ENCODE results near the gene NFIA.

DNA sequence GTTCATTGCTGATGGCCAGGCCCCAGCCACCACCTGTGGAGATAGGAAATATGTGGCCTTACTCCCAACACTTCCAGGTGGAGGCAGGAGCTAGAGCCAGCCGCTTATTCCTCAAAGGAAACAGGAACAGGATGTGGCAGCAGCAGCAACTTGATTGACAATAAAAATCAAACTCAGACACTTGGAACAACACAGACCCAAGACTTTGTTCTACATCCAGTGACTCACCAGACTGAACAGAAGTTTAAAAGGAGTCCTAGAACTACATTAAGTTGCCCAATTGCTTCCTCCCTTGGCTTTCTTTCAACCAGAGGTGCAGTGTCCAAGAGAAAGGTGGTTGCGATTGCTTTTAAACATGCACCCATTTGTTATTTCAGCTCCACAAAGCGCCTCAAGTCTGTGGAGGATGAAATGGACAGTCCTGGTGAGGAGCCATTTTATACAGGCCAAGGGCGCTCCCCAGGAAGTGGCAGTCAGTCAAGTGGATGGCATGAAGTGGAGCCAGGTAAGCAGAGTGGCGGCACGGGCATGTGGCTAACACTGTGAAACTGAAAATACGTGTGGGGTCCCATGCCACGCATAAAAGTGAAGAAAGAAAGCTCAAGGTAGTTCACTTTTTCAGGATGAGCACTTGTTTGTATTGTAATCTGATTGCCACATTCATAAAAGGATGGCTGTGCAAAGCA, 276.6 kb downstream of the NFIA start:
- no peak for TF ChIP-seq EZH2 (IDR thresholded peaks at IDR 0.05; ENCODE audit: borderline replicate concordance, insufficient read depth, low read depth, low read length, poor library complexity, severe bottlenecking)
- TF ChIP-seq, protein P1, sequence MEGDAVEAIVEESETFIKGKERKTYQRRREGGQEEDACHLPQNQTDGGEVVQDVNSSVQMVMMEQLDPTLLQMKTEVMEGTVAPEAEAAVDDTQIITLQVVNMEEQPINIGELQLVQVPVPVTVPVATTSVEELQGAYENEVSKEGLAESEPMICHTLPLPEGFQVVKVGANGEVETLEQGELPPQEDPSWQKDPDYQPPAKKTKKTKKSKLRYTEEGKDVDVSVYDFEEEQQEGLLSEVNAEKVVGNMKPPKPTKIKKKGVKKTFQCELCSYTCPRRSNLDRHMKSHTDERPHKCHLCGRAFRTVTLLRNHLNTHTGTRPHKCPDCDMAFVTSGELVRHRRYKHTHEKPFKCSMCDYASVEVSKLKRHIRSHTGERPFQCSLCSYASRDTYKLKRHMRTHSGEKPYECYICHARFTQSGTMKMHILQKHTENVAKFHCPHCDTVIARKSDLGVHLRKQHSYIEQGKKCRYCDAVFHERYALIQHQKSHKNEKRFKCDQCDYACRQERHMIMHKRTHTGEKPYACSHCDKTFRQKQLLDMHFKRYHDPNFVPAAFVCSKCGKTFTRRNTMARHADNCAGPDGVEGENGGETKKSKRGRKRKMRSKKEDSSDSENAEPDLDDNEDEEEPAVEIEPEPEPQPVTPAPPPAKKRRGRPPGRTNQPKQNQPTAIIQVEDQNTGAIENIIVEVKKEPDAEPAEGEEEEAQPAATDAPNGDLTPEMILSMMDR (IDR thresholded peaks at IDR 0.05) = no peak

Data from B cell (primary cell).